ENCODE results near the gene SRGN.

- no peak for TF ChIP-seq POLR2A (IDR thresholded peaks at IDR 0.05)
- TF ChIP-seq CTCF (IDR thresholded peaks at IDR 0.05), result no peak
Observed at GRCh38 chr10:69062901-69063300, 25.0 kb upstream of the SRGN start.
